Urinary bladder (tissue), 4 donors: Measurements from ENCODE around the gene SLC25A42. TPM values are rescaled to one million over a fixed set of nuclear protein-coding genes. Genes with fewer than 3 reads are reported as not detected.

ENCODE experiments used
- DNase-seq: peaks from one replicate; pipeline ENCODE4 v3.0.0-alpha.2; 2015; ENCODE audit errors: extremely low spot score
- H3K27ac ChIP-seq: one replicate; pipeline ENCODE4 v1.5.1; 2013; ENCODE audit warnings: low read depth, mild to moderate bottlenecking, moderate library complexity
- H3K36me3 ChIP-seq: one replicate; pipeline ENCODE4 v1.6.1; 2013; ENCODE audit warnings: mild to moderate bottlenecking, moderate library complexity; ENCODE audit not compliant: insufficient read depth
- H3K4me1 ChIP-seq: one replicate; pipeline ENCODE4 v1.6.1; 2013; ENCODE audit warnings: mild to moderate bottlenecking, moderate library complexity; ENCODE audit not compliant: insufficient read depth
- H3K4me3 ChIP-seq: one replicate; pipeline ENCODE4 v1.5.1; 2013; ENCODE audit warnings: low read depth, low read length
- WGBS: extraction: QIAGEN DNeasy Blood & Tissue Kit; methylation state at CpG from one replicate; pipeline ENCODE4 v1.1.7; 2013; 5-methylcytosine and 5-hydroxymethylcytosine counted together
- polyA plus RNA-seq: library from polyadenylated mRNA; stranded (reverse); fragments of 200-250 nt; gene quantifications from one replicate; pipeline ENCODE4 v1.2.3, GENCODE V29; 2013
- total RNA-seq: library from RNA; depleted of rRNA; stranded (reverse); fragments of >200 nt; gene quantifications from one replicate; pipeline ENCODE4 v1.2.3, GENCODE V29; 2014
- donor health status: healthy with polysubstance abuse.
- donor health status: healthy.

SLC25A42 gene
- total and polyA plus RNA-seq, 2 donors = 7.1 to 14.8 TPM

GRCh38 chr19:19054939-19055440 is 8.8 kb upstream of the SLC25A42 start:
- Histone ChIP-seq H3K4me3 (no peak overlapping the region), H3K27ac (no peak overlapping the region), H3K4me1 (no peaks in the 10 kb centered on the region), H3K36me3 (no peaks in the 10 kb centered on the region)
- 95% methylated on average over 19 of the region's 19 CpGs for WGBS
- DNase-seq = no peak

DNA sequence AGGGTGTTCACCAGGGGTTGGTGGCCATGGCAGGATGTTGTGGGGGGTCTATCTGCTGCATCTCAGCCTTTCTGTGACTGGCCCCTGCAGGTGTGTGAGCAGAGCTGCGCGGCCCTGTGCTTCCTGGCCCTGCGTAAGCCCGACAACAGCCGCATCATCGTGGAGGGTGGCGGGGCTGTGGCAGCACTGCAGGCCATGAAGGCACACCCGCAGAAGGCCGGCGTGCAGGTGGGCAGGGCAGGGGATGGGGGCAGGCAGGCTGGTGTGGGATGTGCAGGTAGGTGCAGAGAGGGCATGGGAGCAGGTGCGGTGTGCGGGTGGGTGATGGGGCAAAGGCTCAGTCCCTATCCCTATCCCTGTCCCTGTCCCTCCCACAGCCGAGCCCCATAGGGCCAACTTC is 8.1 kb upstream of the SLC25A42 start:
- 95% methylated on average over 13 of the region's 13 CpGs for WGBS
- H3K4me3 ChIP-seq = no peak overlapping the region
- H3K4me1 ChIP-seq = no peaks in the 10 kb centered on the region
- no peaks in the 10 kb centered on the region for H3K36me3 ChIP-seq
- DNase-seq = no peak
- no peak overlapping the region for H3K27ac ChIP-seq

DNA sequence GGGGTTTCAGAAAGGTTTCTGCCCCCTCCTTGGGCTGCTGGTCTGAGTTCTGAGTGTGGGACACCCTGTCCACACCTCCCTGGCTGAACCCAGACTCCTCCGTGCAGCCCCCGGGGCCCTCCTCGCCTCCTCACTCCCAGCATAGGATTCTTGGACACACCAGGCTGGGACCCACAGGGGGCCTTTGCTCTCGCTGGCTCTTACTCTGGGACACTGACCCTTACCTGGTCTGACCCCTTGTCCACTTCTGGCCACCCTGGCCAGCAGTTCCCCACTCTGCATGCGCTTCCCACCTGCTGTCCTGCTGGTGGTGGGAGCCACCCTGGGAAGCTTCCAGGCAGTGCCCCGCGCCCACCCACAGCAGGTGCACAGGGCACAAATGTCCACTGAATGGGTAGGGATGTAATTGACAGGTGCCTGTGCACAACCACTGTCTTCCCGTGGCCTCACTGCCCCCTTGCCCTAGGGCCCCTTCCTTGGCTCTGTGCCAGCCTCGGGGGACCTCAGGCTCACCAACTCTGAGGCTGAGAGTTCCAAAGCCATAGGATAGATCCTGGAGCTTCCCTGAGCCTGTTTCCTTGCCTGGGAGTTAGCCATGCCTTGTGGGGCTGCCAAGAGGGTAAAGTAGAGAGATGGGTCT is 7.0 kb upstream of the SLC25A42 start:
- H3K36me3 ChIP-seq = no peaks in the 10 kb centered on the region
- 81% methylated on average over 9 of the region's 9 CpGs for WGBS
- no peak overlapping the region for H3K4me3 ChIP-seq
- no peak for DNase-seq
- H3K27ac ChIP-seq = no peak overlapping the region
- H3K4me1 ChIP-seq = no peaks in the 10 kb centered on the region

- no peak overlapping the region for H3K27ac ChIP-seq
- DNase-seq = no peak
- no peaks in the 10 kb centered on the region for H3K36me3 ChIP-seq
- no peak overlapping the region for H3K4me3 ChIP-seq
- no peaks in the 10 kb centered on the region for H3K4me1 ChIP-seq
- 92% methylated on average over 13 of the region's 13 CpGs for WGBS
Observed at GRCh38 chr19:19057317-19057716, 6.5 kb upstream of the SLC25A42 start.

- H3K36me3 ChIP-seq = no peaks in the 10 kb centered on the region
- WGBS = 89% methylated on average over 7 of the region's 7 CpGs
Observed at GRCh38 chr19:19057720-19058119, 6.1 kb upstream of the SLC25A42 start.

GRCh38 chr19:19059018-19059836 is 4.6 kb upstream of the SLC25A42 start:
- DNase-seq = no peak
- Histone ChIP-seq H3K4me3 (no peak overlapping the region), H3K36me3 (no peaks in the 10 kb centered on the region), H3K27ac (no peak overlapping the region), H3K4me1 (no peaks in the 10 kb centered on the region)
- 83% methylated on average over 17 of the region's 17 CpGs for WGBS

More at GRCh38 chr19:19057720-19058119, 6.1 kb upstream of the SLC25A42 start:
- H3K4me3 ChIP-seq = no peak overlapping the region
- H3K27ac ChIP-seq = no peak overlapping the region
- no peak for DNase-seq
- no peaks in the 10 kb centered on the region for H3K4me1 ChIP-seq

DNA sequence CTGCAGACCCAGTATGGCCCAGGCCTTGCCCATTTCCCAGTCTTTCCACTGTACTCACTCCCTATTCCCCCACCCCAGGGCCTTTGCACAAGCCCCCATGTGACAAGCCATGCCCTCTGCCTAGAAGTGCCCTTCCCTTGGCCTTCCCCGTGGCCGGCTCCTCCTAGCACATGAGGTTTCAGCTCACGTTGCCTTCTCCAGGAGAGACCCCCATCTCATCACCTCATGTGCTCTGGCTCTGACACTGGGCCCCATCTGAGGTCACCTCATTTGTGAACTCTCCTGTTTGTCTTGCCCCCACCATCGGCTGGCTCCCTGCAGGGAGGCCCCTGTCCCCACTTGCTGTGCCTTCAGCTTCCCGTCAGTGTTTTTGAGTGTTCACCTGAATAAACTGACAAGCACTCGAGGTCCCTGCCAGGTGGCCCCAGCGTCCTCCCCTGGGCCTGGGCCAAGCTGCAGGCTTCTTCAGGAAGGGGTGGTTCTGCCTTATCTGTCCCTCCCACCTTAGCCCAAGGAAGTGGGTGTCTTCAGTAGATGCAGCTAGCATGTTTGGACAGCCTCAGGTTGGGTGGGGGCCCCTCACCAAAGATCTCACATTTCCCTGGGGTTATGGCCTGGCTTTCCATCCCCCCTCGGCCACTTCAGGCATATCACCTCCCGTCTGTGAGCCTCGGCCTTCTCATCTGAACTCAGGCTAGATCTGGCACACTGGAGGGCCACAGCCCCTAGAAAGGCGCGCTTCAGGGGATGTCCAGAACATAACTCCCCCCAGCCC is 3.8 kb upstream of the SLC25A42 start:
- 86% methylated on average over 12 of the region's 12 CpGs for WGBS
- Histone ChIP-seq H3K4me1 (no peaks in the 10 kb centered on the region), H3K36me3 (no peaks in the 10 kb centered on the region), H3K4me3 (no peak overlapping the region), H3K27ac (no peak overlapping the region)
- DNase-seq = no peak

GRCh38 chr19:19061506-19061905 is 2.3 kb upstream of the SLC25A42 start:
- no peak for DNase-seq
- no peak overlapping the region for H3K27ac ChIP-seq
- H3K36me3 ChIP-seq = no peaks in the 10 kb centered on the region
- WGBS = 81% methylated on average over 8 of the region's 8 CpGs
- no peak overlapping the region for H3K4me3 ChIP-seq
- H3K4me1 ChIP-seq = no peaks in the 10 kb centered on the region

DNA sequence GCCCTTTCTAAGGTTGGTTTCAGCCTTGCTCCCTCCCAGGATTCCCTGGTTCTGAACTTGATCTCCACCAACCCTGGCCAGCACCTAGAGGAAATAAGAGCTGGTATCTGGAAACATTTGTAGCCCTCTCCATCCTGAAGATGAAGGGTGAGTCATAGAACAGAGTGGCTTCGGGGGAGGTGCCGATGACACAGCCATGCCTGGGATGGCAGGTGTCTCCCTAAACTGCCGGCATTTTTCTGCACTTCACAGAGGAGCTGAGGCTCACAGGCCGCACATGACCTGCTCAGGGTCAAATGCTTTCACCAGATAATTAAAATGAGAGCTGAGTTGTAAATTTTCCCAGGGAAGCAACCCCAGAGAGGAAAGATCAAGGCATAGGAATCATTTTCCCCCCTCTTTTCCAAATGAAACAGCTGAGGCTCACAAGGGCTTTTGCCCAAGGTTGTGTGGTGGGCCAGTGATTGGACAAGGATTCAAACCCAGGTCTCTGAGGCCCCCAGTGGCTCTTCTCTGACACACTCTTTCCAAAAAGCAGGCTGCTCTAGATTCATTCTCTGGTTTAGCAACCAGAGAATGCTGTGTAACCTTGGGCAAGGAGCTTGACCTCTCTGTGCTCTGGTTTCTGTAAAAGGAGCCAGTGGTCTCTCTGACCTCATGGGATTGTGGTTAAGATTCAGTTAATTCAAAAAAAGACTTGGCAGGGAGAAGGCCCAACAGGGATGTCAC is 1.2 kb upstream of the SLC25A42 start:
- Histone ChIP-seq H3K4me3 (no peak overlapping the region), H3K36me3 (no peaks in the 10 kb centered on the region), H3K4me1 (no peaks in the 10 kb centered on the region), H3K27ac (no peak overlapping the region)
- no peak for DNase-seq
- WGBS = 81% methylated on average over 4 of the region's 4 CpGs

DNA sequence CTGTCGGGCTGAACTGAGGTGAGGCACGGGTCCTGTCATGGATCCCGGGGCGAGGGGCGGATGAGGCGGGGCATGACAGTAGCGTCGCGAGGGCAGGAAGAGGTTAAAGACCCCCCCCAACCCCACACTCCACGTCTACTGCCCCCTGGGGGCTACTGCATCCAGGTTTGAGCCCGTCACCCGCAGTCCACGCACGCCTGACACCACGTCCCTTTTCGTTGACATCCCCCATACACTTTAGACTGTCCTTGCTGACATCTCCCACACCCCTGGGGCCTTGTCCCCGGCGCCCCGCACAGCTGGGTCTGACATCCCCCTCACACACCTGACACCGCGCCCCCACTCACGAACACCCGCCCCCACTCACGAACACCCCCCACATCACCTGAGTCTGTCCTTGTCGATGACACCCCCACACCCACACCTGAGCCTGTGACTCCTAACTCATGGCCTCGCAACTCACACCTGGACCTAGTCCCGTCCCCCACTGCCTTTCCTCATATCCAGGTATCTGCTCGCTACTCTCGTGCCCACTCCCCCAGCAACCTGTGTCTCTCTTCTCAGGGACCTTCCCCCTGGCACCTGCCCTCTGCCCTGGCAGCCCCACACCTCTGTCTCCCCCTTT is 416 bp downstream of the SLC25A42 start:
- 2% methylated on average over 29 of the region's 29 CpGs for WGBS
- no peaks in the 10 kb centered on the region for H3K4me1 ChIP-seq
- DNase-seq = peak; percentile 33
- H3K36me3 ChIP-seq = no peaks in the 10 kb centered on the region
- H3K4me3 ChIP-seq = peak overlapping the region; percentile 69
- H3K27ac ChIP-seq = peak overlapping the region; percentile 32

DNA sequence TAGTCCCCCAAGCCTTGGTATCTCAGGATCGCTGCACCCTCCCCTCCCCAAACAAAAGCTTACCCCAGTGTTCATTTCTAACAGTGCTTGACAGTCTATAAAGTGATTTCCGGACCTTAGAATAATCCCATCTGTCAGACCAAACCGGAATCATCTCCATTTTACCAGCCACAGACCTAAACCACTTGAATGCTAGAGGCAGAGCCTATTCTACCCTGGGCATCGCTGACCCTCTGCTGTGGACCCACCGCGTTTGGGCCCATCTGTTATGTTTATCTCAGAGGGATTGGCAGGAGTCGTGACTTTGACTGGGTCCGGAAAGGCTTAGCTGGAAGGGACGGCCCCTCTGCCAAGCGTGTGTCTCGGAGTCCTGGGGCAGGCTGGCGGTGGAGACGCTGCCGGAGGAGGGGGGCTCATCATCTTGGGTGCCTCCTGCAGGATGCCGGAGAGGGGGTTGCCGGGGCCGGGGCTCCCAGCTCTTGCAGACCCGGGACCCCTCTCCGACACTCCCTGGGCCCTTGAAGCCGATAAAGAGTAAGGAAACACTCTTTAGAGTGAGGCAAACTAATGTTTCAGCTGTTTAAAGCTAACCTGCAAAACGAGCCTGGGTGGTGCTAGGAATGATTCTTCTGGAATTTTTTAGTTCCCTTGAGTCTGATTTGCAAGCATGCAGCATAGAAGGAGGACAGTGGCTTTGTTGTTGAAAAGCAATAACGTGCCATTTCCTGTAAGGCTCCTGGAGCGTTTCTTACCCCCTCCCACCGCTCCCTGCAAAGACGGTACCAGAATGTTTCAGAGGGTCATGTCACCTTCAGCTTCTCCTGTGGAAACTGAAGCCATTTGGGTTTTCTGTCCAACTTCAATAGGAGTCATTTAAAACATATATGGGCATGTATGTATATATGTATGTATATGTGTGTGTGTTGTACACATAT is 1.3 kb downstream of the SLC25A42 start:
- Histone ChIP-seq H3K27ac (no peak overlapping the region), H3K4me3 (peak overlapping the region; percentile 69), H3K4me1 (no peaks in the 10 kb centered on the region), H3K36me3 (no peaks in the 10 kb centered on the region)
- DNase-seq = no peak
- WGBS = 4% methylated on average over 25 of the region's 25 CpGs
